Vagina (tissue), 2 donors: ENCODE data around the gene MSTN. TPM values are rescaled to one million over a fixed set of nuclear protein-coding genes. Genes with fewer than 3 reads are reported as not detected.

Source experiments
- DNase-seq, 2 donors: peaks; one replicate each; pipeline ENCODE4 v3.0.0-alpha.2; 2017; ENCODE audit errors: extremely low spot score in 2 of 2
- H3K27ac ChIP-seq: fragments of 200-600 bp; sonication (generic); one replicate; pipeline ENCODE4 v1.5.1; 2019
- H3K27me3 ChIP-seq: fragments of 200-600 bp; sonication (generic); one replicate; pipeline ENCODE4 v1.5.1; 2019
- H3K36me3 ChIP-seq, 2 donors: fragments of 200-600 bp; sonication (generic); one replicate each; pipeline ENCODE4 v1.5.1; 2017 to 2019
- H3K4me1 ChIP-seq: fragments of 200-600 bp; sonication (generic); one replicate; pipeline ENCODE4 v1.5.1; 2019
- H3K4me3 ChIP-seq, 2 donors: fragments of 200-600 bp; sonication (generic); 1 replicate in 1 of 2; 2 replicates in 1 of 2; pipeline ENCODE4 v1.5.1; 2016 to 2019
- H3K9me3 ChIP-seq: fragments of 200-600 bp; sonication (generic); one replicate; pipeline ENCODE4 v1.5.1; 2019
- CTCF ChIP-seq, 3 experiments: fragments of 450-650 bp in 2 of 3; fragments of 200-600 bp in 1 of 3; sonication (generic) in 1 of 3; IDR thresholded peaks; one replicate each; pipeline ENCODE4 v1.5.1; 2017 to 2019; ENCODE audit warnings: antibody characterized with exemption in 3 of 3, mild to moderate bottlenecking in 2 of 3, moderate library complexity in 2 of 3
- POLR2A ChIP-seq, 2 donors: fragments of 450-650 bp; IDR thresholded peaks; one replicate each; pipeline ENCODE4 v1.6.1; 2017; ENCODE audit warnings: antibody characterized with exemption in 2 of 2, mild to moderate bottlenecking in 2 of 2, moderate library complexity in 2 of 2
- POLR2AphosphoS5 ChIP-seq, 2 donors: sonication (generic); formaldehyde crosslinking; IDR thresholded peaks; one replicate each; pipeline ENCODE4 v1.9.0; 2017; ENCODE audit warnings: antibody characterized with exemption in 2 of 2, mild to moderate bottlenecking in 2 of 2, low read depth in 1 of 2; ENCODE audit not compliant: insufficient read depth in 1 of 2
- intact Hi-C: fragments of 100-400 bp; cut with DNase I; formaldehyde crosslinking; loops from one replicate; pipeline ENCODE4 v1.15.1; 2023
- total RNA-seq: library from RNA; depleted of rRNA; stranded (reverse); fragments of >200 nt; gene quantifications from one replicate; pipeline ENCODE4 v1.2.3, GENCODE V29; 2016

The MSTN gene
- total RNA-seq, 1 donor from 2014 or later, result 0.74 TPM

- no peak overlapping the region for H3K4me3 ChIP-seq
- intact Hi-C loops, result no loop called here
- no peak for DNase-seq
- no peak overlapping the region for H3K27ac ChIP-seq
- no peaks in the 10 kb centered on the region for H3K4me1 ChIP-seq
- no peaks in the 10 kb centered on the region for H3K36me3 ChIP-seq
- H3K27me3 ChIP-seq, result no peaks in the 10 kb centered on the region
- TF ChIP-seq POLR2A (IDR thresholded peaks at IDR 0.05) (no peak), POLR2AphosphoS5 (IDR thresholded peaks at IDR 0.05; ENCODE audit: insufficient read depth in 1 of 2, low read depth in 1 of 2) (no peak), CTCF (IDR thresholded peaks at IDR 0.05) (no peak)
- no peaks in the 10 kb centered on the region for H3K9me3 ChIP-seq
Observed at GRCh38 chr2:190060626-190061025, 1.9 kb downstream of the MSTN start.

DNA sequence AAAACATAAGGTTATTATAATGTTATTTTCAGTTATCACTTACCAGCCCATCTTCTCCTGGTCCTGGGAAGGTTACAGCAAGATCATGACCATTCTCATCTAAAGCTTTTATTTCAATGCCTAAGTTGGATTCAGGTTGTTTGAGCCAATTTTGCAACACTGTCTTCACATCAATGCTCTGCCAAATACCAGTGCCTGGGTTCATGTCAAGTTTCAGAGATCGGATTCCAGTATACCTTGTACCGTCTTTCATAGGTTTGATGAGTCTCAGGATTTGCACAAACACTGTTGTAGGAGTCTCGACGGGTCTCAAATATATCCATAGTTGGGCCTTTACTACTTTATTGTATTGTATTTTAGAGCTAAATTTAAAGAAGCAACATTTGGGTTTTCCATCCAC, 2.5 kb downstream of the MSTN start:
- DNase-seq, result no peak
- intact Hi-C loops, result no loop called here
- H3K27ac ChIP-seq, result no peak overlapping the region

GRCh38 chr2:190053426-190053825, 9.1 kb downstream of the MSTN start:
- Histone ChIP-seq H3K4me1 (no peaks in the 10 kb centered on the region), H3K36me3 (no peaks in the 10 kb centered on the region), H3K9me3 (no peaks in the 10 kb centered on the region), H3K4me3 (no peak overlapping the region), H3K27me3 (no peaks in the 10 kb centered on the region), H3K27ac (no peak overlapping the region)
- TF ChIP-seq POLR2AphosphoS5 (IDR thresholded peaks at IDR 0.05; ENCODE audit: insufficient read depth in 1 of 2, low read depth in 1 of 2), result no peak
- no peak for TF ChIP-seq CTCF (IDR thresholded peaks at IDR 0.05)
- no peak for TF ChIP-seq POLR2A (IDR thresholded peaks at IDR 0.05)
- intact Hi-C loops, result no loop called here
- DNase-seq, result no peak

More for the DNA sequence above, 2.5 kb downstream of the MSTN start:
- Histone ChIP-seq H3K4me1 (no peaks in the 10 kb centered on the region), H3K27me3 (no peaks in the 10 kb centered on the region), H3K36me3 (no peaks in the 10 kb centered on the region), H3K4me3 (no peak overlapping the region), H3K9me3 (no peaks in the 10 kb centered on the region)
- no peak for TF ChIP-seq CTCF (IDR thresholded peaks at IDR 0.05)
- TF ChIP-seq POLR2A (IDR thresholded peaks at IDR 0.05), result no peak
- no peak for TF ChIP-seq POLR2AphosphoS5 (IDR thresholded peaks at IDR 0.05; ENCODE audit: insufficient read depth in 1 of 2, low read depth in 1 of 2)

GRCh38 chr2:190052307-190052706, 10.2 kb downstream of the MSTN start:
- intact Hi-C loops, result no loop called here
- Histone ChIP-seq H3K27ac (no peak overlapping the region), H3K27me3 (no peaks in the 10 kb centered on the region), H3K4me1 (no peaks in the 10 kb centered on the region), H3K36me3 (no peaks in the 10 kb centered on the region), H3K4me3 (no peak overlapping the region), H3K9me3 (no peaks in the 10 kb centered on the region)
- TF ChIP-seq POLR2AphosphoS5 (IDR thresholded peaks at IDR 0.05; ENCODE audit: insufficient read depth in 1 of 2, low read depth in 1 of 2) (no peak), POLR2A (IDR thresholded peaks at IDR 0.05) (no peak), CTCF (IDR thresholded peaks at IDR 0.05) (no peak)
- no peak for DNase-seq

- H3K27ac ChIP-seq, result no peak overlapping the region
- no peak for DNase-seq
- no peaks in the 10 kb centered on the region for H3K4me1 ChIP-seq
- H3K4me3 ChIP-seq, result no peak overlapping the region
- no peaks in the 10 kb centered on the region for H3K9me3 ChIP-seq
- H3K36me3 ChIP-seq, result no peaks in the 10 kb centered on the region
- intact Hi-C loops, result no loop called here
- no peak for TF ChIP-seq POLR2AphosphoS5 (IDR thresholded peaks at IDR 0.05; ENCODE audit: insufficient read depth in 1 of 2, low read depth in 1 of 2)
- TF ChIP-seq CTCF (IDR thresholded peaks at IDR 0.05), result no peak
- no peak for TF ChIP-seq POLR2A (IDR thresholded peaks at IDR 0.05)
- no peaks in the 10 kb centered on the region for H3K27me3 ChIP-seq
Observed at GRCh38 chr2:190051223-190051622, 11.3 kb downstream of the MSTN start.
